ENCODE results near the gene R3HDML. TPM values are rescaled to one million over a fixed set of nuclear protein-coding genes. Genes with fewer than 3 reads are reported as not detected.

Gene R3HDML
- total and polyA plus RNA-seq, 2 of the 13 experiments (the other 11 are each of a cell fraction or from before 2014, with no cell fraction given): not detected

- TF ChIP-seq KLF16 (CRISPR knock-in tag; IDR thresholded peaks at IDR 0.05) (peak in 1 of 2 experiments; percentile 100; a peak in 2 of 4 replicates), ZBTB2 (CRISPR knock-in tag; IDR thresholded peaks at IDR 0.05; ENCODE audit: low read depth) (peak; percentile 82; the same call in 1 of the 2 replicates), ZSCAN22 (CRISPR knock-in tag; IDR thresholded peaks at IDR 0.05) (no peak; the same call in 1 of the 2 replicates), NFKBIZ (CRISPR knock-in tag; IDR thresholded peaks at IDR 0.05) (peak; percentile 5; the same call in 1 of the 2 replicates), GATA4 (IDR thresholded peaks at IDR 0.05; ENCODE audit: borderline replicate concordance, low read depth) (peak; percentile 79; the same call in 1 of the 2 replicates), ATF1 (CRISPR knock-in tag; IDR thresholded peaks at IDR 0.05) (peak; percentile 92; the same call in 1 of the 2 replicates), CENPX (CRISPR knock-in tag; IDR thresholded peaks at IDR 0.05) (no peak), MBNL3 (CRISPR knock-in tag; conservative IDR thresholded peaks at IDR 0.05) (no peak), CREM (IDR thresholded peaks at IDR 0.05) (peak; percentile 89), CREM (CRISPR knock-in tag; IDR thresholded peaks at IDR 0.05) (no peak; the same call in 1 of the 2 replicates), ZBTB38 (CRISPR knock-in tag; IDR thresholded peaks at IDR 0.05) (peak; percentile 82), ZNF75D (CRISPR knock-in tag; IDR thresholded peaks at IDR 0.05; ENCODE audit: borderline replicate concordance) (no peak), TARDBP (CRISPR knock-in tag; IDR thresholded peaks at IDR 0.05) (peak; percentile 100), CC2D1A (CRISPR knock-in tag; IDR thresholded peaks at IDR 0.05) (0 out of 2 replicates have a peak, but pooled peaks have one; percentile 77), ZNF770 (CRISPR knock-in tag; IDR thresholded peaks at IDR 0.05) (peak; percentile 98), HNF4A (CRISPR knock-in tag; IDR thresholded peaks at IDR 0.05) (peak; percentile 19; the same call in 1 of the 2 replicates), E2F1 (CRISPR knock-in tag; IDR thresholded peaks at IDR 0.05) (no peak), ATF7 (IDR thresholded peaks at IDR 0.05) (no peak), ATF7 (CRISPR knock-in tag; IDR thresholded peaks at IDR 0.05) (peak; percentile 88), PRDM15 (CRISPR knock-in tag; IDR thresholded peaks at IDR 0.05) (no peak; the same call in 1 of the 2 replicates), ADNP (CRISPR knock-in tag; IDR thresholded peaks at IDR 0.05) (peak; percentile 99), GABPA (IDR thresholded peaks at IDR 0.05; ENCODE audit: low read depth, low read length) (no peak), GABPA (CRISPR knock-in tag; IDR thresholded peaks at IDR 0.05; ENCODE audit: low read depth) (no peak; the same call in none of the 2 replicates)
Measured at GRCh38 chr20:44394702-44395460, 58.0 kb downstream of the R3HDML start (continued).

All from HepG2 (cell line).